Right ventricle myocardium inferior (tissue), 1 donor: ENCODE measurements around the gene UQCC5. TPM values are rescaled to one million over a fixed set of nuclear protein-coding genes. Genes with fewer than 3 reads are reported as not detected.

Source experiments
- ATAC-seq: fragments of 200-7000 bp; cut with Tn5 transposase; one replicate; pipeline ENCODE4 v1.9.1; 2020; ENCODE audit warnings: mild to moderate bottlenecking, moderate library complexity
- DNase-seq: peaks from one replicate; pipeline ENCODE4 v3.0.0; 2021; ENCODE audit errors: missing footprints
- intact Hi-C: fragments of 100-400 bp; cut with DNase I; formaldehyde crosslinking; loops from one replicate; pipeline ENCODE4 v1.11.0; 2022
- long read RNA-seq: library from polyadenylated mRNA; unstranded; transcript quantifications from one replicate; pipeline ENCODE4 v2.0.0, GENCODE V29; 2021
- total RNA-seq: library from RNA; stranded (reverse); fragmentation: NEBNext Ultra II Directional; extraction: Animal tissue kit (Norgen Biotek cat#: 25700); gene quantifications from one replicate; pipeline ENCODE4 v1.2.1, GENCODE V29; 2021
- donor health status: DM: no; HTN: yes; CAD: no; lungs with severe emphysema.

UQCC5 gene, protein sequence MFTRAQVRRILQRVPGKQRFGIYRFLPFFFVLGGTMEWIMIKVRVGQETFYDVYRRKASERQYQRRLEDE
- total RNA-seq = 71.1 TPM
- long read RNA-seq, transcript SMIM4-203 (2 exons, 1,770 nt) = minor isoform, 36 of 87 reads
- long read RNA-seq, transcript SMIM4-201 (2 exons, 274 nt) = major isoform, 51 of 87 reads
- long read RNA-seq, partial matches to known transcripts = 0 of 87 reads
- long read RNA-seq, other reads (novel, unspliced or antisense) = 0 of 87 reads

DNA sequence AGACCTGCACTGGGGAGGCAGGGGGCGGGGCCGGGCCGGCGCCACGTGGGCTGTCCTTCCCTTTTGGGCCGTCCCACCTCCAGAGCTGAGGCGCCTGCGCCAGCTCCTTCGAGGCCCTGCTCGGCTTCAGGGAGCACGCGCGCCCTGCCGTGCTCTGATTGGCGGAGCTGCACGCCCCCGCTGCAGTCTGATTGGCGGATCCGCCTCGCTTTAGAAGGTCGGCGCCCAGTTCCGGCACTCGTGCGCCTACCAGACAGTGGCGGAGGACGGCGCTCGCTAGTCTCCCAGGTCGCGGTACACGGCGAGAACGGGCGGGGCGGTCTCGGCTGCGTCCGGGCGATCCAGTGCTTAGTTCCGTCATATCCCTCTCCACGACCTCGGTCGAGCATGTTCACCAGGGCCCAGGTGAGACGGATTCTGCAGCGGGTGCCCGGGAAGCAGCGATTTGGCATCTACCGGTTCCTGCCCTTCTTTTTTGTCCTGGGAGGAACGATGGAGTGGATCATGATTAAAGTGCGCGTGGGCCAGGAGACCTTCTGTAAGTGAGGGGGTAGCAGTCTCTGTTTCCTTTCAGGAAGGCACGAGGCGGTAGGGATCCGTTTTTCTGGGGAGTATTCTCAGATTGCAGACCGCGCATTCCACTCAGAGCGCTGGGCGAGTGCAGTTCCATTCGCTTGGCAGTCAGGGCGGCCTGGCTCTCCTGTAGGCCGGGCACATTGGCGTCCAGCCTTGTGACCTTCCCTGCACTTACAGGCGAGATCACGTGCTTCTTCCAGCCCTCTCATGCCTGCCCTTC lies at the start of gene UQCC5:
Gene UQCC5 (plus strand): TSS at position 237 of the 796 bp plus-strand sequence. CDS start 151 bp downstream, at position 388.
- ATAC-seq (peak; percentile 94), DNase-seq (peak; percentile 99)
- intact Hi-C loops = loop anchor here (2.0 to 5.0 kb wide), 3 partner anchors 64 to 79 kb away; partner anchors contain the start of gene NISCH

DNA sequence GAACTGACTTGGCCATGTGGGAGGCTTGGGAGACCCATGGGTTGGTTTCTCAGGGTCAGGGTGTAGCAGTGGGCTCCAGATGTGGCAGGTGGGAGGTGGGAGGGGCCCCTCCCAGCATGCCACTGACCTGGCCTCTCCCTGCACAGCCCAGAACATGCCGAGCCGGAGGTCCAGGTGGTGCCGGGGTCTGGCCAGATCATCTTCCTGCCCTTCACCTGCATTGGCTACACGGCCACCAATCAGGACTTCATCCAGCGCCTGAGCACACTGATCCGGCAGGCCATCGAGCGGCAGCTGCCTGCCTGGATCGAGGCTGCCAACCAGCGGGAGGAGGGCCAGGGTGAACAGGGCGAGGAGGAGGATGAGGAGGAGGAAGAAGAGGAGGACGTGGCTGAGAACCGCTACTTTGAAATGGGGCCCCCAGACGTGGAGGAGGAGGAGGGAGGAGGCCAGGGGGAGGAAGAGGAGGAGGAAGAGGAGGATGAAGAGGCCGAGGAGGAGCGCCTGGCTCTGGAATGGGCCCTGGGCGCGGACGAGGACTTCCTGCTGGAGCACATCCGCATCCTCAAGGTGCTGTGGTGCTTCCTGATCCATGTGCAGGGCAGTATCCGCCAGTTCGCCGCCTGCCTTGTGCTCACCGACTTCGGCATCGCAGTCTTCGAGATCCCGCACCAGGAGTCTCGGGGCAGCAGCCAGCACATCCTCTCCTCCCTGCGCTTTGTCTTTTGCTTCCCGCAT lies 49.2 kb upstream of the UQCC5 start:
- DNase-seq = no peak
- intact Hi-C loops = no loop called here
- ATAC-seq = no peak

GRCh38 chr3:52487788-52488691 lies 48.4 kb upstream of the UQCC5 start:
- intact Hi-C loops = no loop called here
- DNase-seq (no peak), ATAC-seq (no peak)

DNA sequence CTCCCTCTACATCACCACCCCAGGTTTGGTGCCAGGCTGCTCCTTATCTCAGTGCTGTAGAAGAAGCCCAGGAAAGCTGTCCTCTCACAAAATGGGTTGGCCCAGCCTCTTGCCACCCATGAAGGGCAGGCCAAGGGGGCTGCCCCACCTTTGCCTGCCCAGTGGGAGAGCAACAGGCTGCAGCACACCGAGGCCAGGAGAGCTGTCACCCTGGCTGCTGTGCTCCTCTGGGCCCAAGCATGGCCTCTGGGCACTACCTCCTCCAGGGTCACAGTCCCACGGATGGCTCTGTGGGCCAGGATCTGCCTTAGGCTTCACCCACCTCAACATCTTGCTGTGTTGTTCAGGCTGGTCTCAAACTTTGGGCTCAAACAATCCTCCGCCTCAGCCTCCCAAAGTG lies 47.7 kb upstream of the UQCC5 start:
- DNase-seq = peak; percentile 45
- ATAC-seq = no peak
- intact Hi-C loops = no loop called here

GRCh38 chr3:52489453-52489852 lies 47.0 kb upstream of the UQCC5 start:
- peak; percentile 68 for DNase-seq
- intact Hi-C loops = no loop called here
- ATAC-seq = no peak

- DNase-seq = peak; percentile 68
- intact Hi-C loops = loop anchor here (5.0 kb wide), 1 partner anchor 37 kb away; no protein-coding TSS in a partner anchor
- ATAC-seq = no peak
These were observed 46.1 kb upstream of the UQCC5 start for GRCh38 chr3:52490035-52490938.

DNA sequence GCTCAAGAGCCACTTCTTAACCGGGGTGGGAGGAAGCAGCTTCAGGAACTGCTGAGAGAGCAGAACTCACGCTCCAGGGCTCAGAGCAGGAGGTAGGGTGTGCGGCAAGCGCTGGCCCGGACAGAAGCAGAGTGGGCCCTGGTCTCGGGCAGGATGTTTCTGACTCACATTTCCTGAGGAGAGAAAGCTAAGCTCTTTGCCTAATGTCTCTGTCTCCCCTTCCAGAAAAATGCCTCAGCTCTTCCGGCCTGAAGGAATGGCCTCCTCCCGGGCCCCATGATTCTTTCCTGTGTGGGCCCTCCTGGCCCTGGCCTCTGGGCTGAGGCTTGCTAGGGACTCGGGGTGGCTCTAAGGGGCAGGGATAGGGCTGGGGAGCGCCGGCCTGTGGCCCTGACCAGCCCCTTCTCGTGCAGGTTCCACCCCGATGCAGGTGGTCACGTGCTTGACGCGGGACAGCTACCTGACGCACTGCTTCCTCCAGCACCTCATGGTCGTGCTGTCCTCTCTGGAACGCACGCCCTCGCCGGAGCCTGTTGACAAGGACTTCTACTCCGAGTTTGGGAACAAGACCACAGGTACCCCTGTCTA lies 45.4 kb upstream of the UQCC5 start:
- ATAC-seq (peak; percentile 36), DNase-seq (peak; percentile 81)
- intact Hi-C loops = loop anchor here (5.0 kb wide), 1 partner anchor 36 kb away; no protein-coding TSS in a partner anchor

GRCh38 chr3:52492059-52492458 lies 44.3 kb upstream of the UQCC5 start:
- DNase-seq = no peak
- no peak for ATAC-seq
- intact Hi-C loops = loop anchor here (5.0 kb wide), 1 partner anchor 35 kb away; no protein-coding TSS in a partner anchor

DNA sequence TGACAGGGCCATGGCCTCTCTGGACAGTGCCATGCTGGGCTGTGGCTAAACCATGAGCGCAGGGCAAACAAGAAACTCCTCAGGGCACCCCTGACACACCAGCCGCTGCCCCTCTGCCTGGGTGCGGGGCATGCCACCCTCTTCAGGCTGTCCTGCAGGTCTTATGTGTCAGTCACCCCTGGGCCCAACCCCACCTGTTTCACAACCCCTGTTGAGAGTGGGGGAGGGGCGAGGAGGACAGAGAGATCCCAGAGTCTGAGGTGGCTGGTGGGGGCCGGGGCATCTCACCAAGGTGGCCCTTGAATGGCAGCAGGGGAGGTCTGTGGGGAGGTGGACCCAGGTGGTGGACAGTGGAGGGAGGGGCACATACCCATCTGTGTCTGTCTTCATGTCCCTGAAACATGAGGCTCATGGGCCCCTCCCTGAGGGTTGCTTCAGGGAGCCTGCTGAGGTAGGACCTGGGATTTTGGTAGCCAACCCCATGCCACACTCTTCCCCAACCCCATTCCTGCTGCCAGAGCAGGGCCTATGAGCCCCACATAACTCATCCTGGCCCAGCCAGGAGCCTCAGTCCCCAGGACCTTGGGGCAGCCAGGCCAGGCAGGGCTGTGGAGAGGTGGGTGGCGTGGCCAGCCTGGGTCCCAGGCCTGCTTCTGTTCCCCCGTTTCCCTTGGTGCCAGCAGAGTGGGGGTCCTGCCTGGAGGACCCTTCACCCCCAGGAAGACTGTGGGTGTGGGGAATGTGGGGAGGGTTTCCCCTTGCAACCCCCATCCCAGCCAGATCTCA lies 43.0 kb upstream of the UQCC5 start:
- no peak for ATAC-seq
- intact Hi-C loops = loop anchor here (5.0 kb wide), 1 partner anchor 34 kb away; no protein-coding TSS in a partner anchor

DNA sequence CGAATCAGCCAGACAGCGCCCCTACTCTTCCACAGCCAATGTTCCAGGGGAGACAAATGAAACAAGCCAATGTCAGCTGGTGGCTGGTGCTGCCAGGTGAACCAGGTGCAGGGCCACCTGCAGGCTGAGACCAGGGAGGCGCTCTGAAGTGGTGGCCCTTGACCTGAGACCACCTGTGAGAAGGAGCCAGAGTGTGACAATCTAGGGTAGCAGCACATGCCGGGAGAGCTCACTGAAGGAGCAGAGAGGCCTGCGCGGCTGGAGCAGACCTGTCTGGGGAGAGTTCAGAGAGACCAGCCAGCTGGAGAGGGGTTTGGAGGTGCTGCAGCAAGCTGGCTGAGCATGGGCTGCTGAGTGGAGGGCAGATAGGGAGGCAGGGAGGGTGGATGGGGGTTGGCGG lies 42.0 kb upstream of the UQCC5 start:
- peak; percentile 63 for DNase-seq
- ATAC-seq = no peak
- intact Hi-C loops = loop anchor here (5.0 kb wide), 1 partner anchor 33 kb away; no protein-coding TSS in a partner anchor

More for the DNA sequence above, 43.0 kb upstream of the UQCC5 start:
- DNase-seq = peak; percentile 68

DNA sequence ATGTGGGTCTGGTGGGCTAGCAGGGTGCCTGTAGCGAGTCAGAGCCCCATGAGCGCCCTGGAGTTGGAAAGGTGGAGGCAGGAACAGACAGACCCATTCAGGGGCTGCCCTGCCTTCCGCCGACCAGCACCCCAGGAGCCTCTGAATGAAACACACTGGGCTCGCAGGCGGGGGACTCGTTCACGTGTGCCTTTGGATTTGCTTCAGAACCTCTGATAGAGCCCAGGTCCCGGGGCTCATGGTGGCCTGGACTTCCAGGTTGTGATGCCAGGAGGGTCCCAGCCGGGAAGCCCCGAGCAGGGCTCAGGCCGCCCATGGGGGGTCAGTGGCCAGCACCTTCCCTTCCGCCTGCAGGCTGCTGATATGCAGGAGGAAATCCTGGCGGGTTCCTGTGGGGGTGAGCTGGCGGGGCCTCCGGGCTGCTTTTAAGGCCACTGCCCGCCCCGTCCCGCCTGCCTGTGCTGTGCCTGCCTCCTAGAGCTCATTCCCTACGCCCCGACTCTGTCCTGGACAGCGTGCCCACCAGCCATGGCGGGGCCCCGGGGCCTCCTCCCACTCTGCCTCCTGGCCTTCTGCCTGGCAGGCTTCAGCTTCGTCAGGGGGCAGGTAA lies 41.4 kb upstream of the UQCC5 start, which contains the start of gene STAB1:
Gene STAB1 (plus strand): TSS at position 453 of the 610 bp plus-strand sequence. CDS start 76 bp downstream, at position 529.
- ATAC-seq = peak; percentile 58
- intact Hi-C loops = loop anchor here (5.0 kb wide), 1 partner anchor 32 kb away; no protein-coding TSS in a partner anchor

DNA sequence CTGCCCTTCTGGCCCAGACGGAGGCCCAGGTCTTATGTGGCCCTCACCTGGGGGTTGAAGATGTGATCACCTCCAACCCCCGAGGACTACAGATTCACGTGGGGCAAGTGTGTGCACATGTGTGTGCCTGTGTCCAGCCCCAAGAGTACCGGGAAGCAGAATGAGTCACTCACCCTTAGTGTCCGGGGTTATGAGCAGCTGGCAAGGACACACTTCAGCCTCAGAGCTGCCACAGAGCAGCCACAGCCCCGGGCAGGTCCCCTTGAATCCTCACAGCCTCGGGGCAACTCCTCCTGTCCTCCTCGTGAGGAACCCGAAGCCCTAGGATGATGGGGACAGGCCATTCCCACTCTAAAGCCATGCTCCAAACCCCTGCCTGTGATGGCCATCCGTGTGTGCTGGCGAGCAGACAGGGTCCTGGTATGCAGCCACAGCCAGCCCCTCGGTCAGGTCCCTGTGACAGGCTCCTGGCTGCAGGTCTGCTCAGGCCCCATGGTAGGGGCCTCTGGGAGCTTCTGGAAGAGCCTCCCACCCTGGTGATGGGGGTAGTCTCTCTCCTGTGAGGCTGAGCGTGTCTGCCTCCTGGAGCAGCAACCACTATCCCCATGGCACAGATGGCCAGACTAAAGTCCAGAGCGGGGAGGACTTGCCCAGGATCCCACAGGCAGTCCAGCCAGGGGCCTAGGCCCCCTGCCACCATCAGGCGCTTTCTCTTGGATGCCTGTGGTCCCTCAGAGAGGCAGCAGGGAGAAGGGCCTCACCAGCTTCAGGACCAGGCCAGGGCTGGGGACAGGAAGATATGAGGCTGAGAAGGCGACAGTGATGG lies 40.4 kb upstream of the UQCC5 start:
- DNase-seq = peak; percentile 64
- no peak for ATAC-seq
- intact Hi-C loops = no loop called here

More for the DNA sequence above, 41.4 kb upstream of the UQCC5 start, which contains the start of gene STAB1:
- peak; percentile 80 for DNase-seq

DNA sequence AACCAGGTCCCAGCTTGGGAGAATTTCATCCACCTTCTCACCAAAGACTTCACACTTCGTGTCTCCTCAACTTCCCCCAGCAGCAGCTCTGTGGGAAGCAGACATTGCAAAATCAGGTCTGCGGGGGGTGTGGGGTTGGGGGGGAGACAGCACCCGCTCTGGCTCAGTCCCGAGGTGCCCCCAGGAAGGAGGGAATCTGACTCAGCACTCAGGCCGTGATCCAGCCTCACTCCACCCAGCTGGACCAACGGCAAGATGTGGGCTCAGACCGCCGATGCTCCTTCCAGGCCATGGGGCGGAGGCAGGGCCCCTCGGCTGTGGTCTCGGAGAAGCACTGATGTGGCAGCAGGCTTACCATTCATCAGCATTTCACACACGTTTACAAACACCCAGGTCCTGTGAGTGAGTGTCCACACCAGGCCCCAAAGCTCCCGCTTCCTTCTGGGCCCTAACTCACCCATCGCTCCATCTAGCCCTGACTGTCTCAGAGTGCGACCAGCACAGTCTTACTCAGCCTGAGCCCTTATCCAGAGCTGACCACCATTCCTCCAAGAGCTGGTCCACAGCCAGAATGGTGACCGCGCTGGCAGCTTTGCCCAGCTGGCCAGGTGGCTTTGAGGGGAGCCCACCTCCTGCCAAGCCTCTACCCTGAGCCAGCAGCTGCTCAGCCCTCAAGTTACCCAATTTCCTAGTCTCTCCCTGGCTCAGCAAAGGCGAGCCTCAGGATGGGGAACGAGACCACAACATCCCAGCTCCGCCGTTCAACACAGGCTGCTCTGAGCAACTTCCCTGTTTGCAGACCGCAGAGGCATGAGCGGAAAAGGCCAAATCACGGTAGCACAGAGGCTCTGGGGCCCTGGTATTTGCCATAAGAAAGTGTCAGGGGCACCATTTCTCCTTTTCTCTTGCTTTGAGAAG lies 38.0 kb upstream of the UQCC5 start:
- ATAC-seq (peak; percentile 52), DNase-seq (peak; percentile 83)
- intact Hi-C loops = no loop called here

DNA sequence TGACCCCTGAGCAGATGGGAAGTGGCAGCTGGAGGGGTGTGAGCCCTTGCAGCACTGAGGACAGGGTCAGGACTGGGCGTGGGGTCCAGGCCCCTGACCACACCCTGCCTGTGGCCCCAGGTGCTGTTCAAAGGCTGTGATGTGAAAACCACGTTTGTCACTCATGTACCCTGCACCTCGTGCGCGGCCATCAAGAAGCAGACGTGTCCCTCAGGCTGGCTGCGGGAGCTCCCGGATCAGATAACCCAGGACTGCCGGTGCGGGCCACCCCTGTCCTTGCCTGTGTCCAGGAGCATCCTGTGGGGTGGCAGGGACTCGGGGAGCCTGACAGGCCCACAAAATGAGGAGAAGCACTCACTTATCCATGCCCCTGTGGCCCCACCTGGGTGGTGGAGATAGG lies 35.4 kb upstream of the UQCC5 start:
- no peak for ATAC-seq
- no peak for DNase-seq
- intact Hi-C loops = no loop called here
